SK-N-SH (cell line): ENCODE data around the gene TXNDC17. TPM values are rescaled to one million over a fixed set of nuclear protein-coding genes. Genes with fewer than 3 reads are reported as not detected.

ENCODE experiments used
- CTCF ChIA-PET: fragments of 300-600, 350-600 bp; formaldehyde crosslinking; extraction: SDS; loops from one replicate; lab custom pipeline; 2021; lab: Yijun Ruan, JAX
- POLR2A ChIA-PET: fragments of 350-600 bp; sonication (Branson Sonifier 250); formaldehyde crosslinking; extraction: SDS; loops from one replicate; lab custom pipeline; 2020; ENCODE audit warnings: antibody characterized with exemption, inconsistent platforms; lab: Yijun Ruan, JAX
- DNase-seq: peaks from one replicate; pipeline ENCODE4 v3.0.0; 2012
- H2AFZ ChIP-seq: fragments of 200-600 bp; sonication (generic); 2 replicates; pipeline ENCODE4 v1.8.1; 2016; ENCODE audit warnings: antibody characterized with exemption, mild to moderate bottlenecking, low read depth
- H3F3A ChIP-seq: fragments of 200-600 bp; sonication (generic); replicated peaks from 2 replicates; pipeline ENCODE3; 2016; ENCODE audit warnings: antibody characterized with exemption, mild to moderate bottlenecking; ENCODE audit not compliant: insufficient read depth
- H3K27ac ChIP-seq, 2 experiments: fragments of 200-500 bp in 1 of 2; fragments of 200-600 bp in 1 of 2; sonication (Bioruptor generic) in 1 of 2; sonication (generic), shearing (Covaris generic) in 1 of 2; 2 replicates each; pipeline versions ENCODE4 v1.5.1 to v1.6.1; 2014 to 2016; ENCODE audit warnings: low read depth in 2 of 2, inconsistent platforms in 1 of 2, low read length in 1 of 2, mild to moderate bottlenecking in 1 of 2, mixed read lengths in 1 of 2
- H3K27me3 ChIP-seq: fragments of 200-600 bp; sonication (generic), shearing (Covaris generic); 2 replicates; pipeline ENCODE4 v1.6.1; 2016; ENCODE audit warnings: mixed run types; ENCODE audit not compliant: insufficient read depth
- H3K36me3 ChIP-seq, 2 experiments: fragments of 200-500 bp in 1 of 2; fragments of 200-600 bp in 1 of 2; sonication (Bioruptor generic) in 1 of 2; sonication (generic) in 1 of 2; replicated peaks in 1 of 2; 2 replicates each; pipeline versions ENCODE3 to v1.5.1; 2014 to 2016; ENCODE audit warnings: low read length in 1 of 2, mild to moderate bottlenecking in 1 of 2; ENCODE audit not compliant: insufficient read depth in 2 of 2, control insufficient read depth in 1 of 2
- H3K4me1 ChIP-seq, 2 experiments: fragments of 200-500 bp in 1 of 2; fragments of 200-600 bp in 1 of 2; sonication (Bioruptor generic) in 1 of 2; sonication (generic), shearing (Covaris generic) in 1 of 2; 2 replicates each; pipeline versions ENCODE4 v1.5.1 to v1.6.1; 2014 to 2016; ENCODE audit warnings: low read depth in 1 of 2, low read length in 1 of 2, mixed run types in 1 of 2; ENCODE audit not compliant: insufficient read depth in 2 of 2, control insufficient read depth in 1 of 2
- H3K4me2 ChIP-seq: fragments of 200-600 bp; sonication (generic), shearing (Covaris generic); 2 replicates; pipeline ENCODE4 v1.6.1; 2017; ENCODE audit warnings: mixed run types
- H3K4me3 ChIP-seq, 2 experiments: fragments of 200-500 bp in 1 of 2; fragments of 200-600 bp in 1 of 2; sonication (Bioruptor generic) in 1 of 2; sonication (generic), shearing (Covaris generic) in 1 of 2; 2 replicates each; pipeline versions ENCODE4 v1.5.1 to v1.8.1; 2014 to 2016; ENCODE audit warnings: low read depth in 2 of 2, inconsistent platforms in 1 of 2, low read length in 1 of 2, mild to moderate bottlenecking in 1 of 2, mixed read lengths in 1 of 2, moderate library complexity in 1 of 2
- H3K79me2 ChIP-seq: fragments of 200-600 bp; sonication (generic); 2 replicates; pipeline ENCODE4 v1.8.1; 2017; ENCODE audit warnings: mild to moderate bottlenecking; ENCODE audit not compliant: insufficient read depth
- H3K9ac ChIP-seq: fragments of 200-600 bp; sonication (generic); 2 replicates; pipeline ENCODE4 v1.6.1; 2017; ENCODE audit warnings: mixed run types
- H3K9me2 ChIP-seq: fragments of 200-600 bp; sonication (generic); 2 replicates; pipeline ENCODE4 v1.6.1; 2017; ENCODE audit warnings: mixed run types
- H3K9me3 ChIP-seq: fragments of 200-600 bp; sonication (generic); 2 replicates; pipeline ENCODE4 v1.6.1; 2017; ENCODE audit warnings: mixed run types, mild to moderate bottlenecking, moderate library complexity
- H4K20me1 ChIP-seq: fragments of 200-600 bp; sonication (generic); 2 replicates; pipeline ENCODE4 v1.6.1; 2017; ENCODE audit warnings: mild to moderate bottlenecking, mixed run types; ENCODE audit not compliant: insufficient read depth
- CHD2 ChIP-seq: fragments of 150-350 bp; IDR thresholded peaks from 2 replicates; pipeline ENCODE4 v1.6.1; 2018; ENCODE audit warnings: low read length; ENCODE audit not compliant: partially characterized antibody
- ELF1 ChIP-seq: IDR thresholded peaks from 2 replicates; pipeline ENCODE4 v1.4.0; 2012
- EP300 ChIP-seq, 2 experiments: IDR thresholded peaks; 2 replicates each; pipeline versions ENCODE4 v1.4.0 to v1.6.1; 2012; ENCODE audit warnings: borderline replicate concordance in 1 of 2, low read depth in 1 of 2, low read length in 1 of 2
- FOSL2 ChIP-seq: IDR thresholded peaks from 2 replicates; pipeline ENCODE4 v1.4.0; 2012; ENCODE audit warnings: low read depth, mild to moderate bottlenecking, moderate library complexity, borderline replicate concordance
- FOXJ3 ChIP-seq: sonication (generic); formaldehyde crosslinking; IDR thresholded peaks from 2 replicates; pipeline ENCODE4 v1.5.1; 2020; ENCODE audit warnings: mild to moderate bottlenecking, missing genetic modification reagents
- FOXM1 ChIP-seq: IDR thresholded peaks from 2 replicates; pipeline ENCODE4 v1.4.0; 2012; ENCODE audit warnings: low read depth, mild to moderate bottlenecking
- GABPA ChIP-seq: IDR thresholded peaks from 2 replicates; pipeline ENCODE4 v1.4.0; 2012; ENCODE audit warnings: low read depth, mild to moderate bottlenecking
- IRF3 ChIP-seq: fragments of 150-350 bp; IDR thresholded peaks from 2 replicates; pipeline ENCODE4 v1.6.1; 2016; ENCODE audit warnings: mild to moderate bottlenecking, low read depth, low read length
- JUND ChIP-seq: IDR thresholded peaks from 2 replicates; pipeline ENCODE4 v1.4.0; 2012
- MEF2A ChIP-seq: IDR thresholded peaks from 2 replicates; pipeline ENCODE4 v1.4.0; 2012; ENCODE audit warnings: low read depth, borderline replicate concordance
- NFIC ChIP-seq: IDR thresholded peaks from 2 replicates; pipeline ENCODE4 v1.4.0; 2012; ENCODE audit warnings: borderline replicate concordance
- POLR2AphosphoS5 ChIP-seq: IDR thresholded peaks from 2 replicates; pipeline ENCODE4 v1.6.1; 2012; ENCODE audit warnings: low read depth, low read length
- RAD21 ChIP-seq: IDR thresholded peaks from 2 replicates; pipeline ENCODE4 v1.6.1; 2012; ENCODE audit warnings: mild to moderate bottlenecking, low read length
- RCOR1 ChIP-seq: fragments of 150-350 bp; IDR thresholded peaks from 2 replicates; pipeline ENCODE4 v1.6.1; 2017; ENCODE audit warnings: antibody characterized with exemption, low read length
- RFX5 ChIP-seq: IDR thresholded peaks from 2 replicates; pipeline ENCODE4 v1.6.1; 2012; ENCODE audit warnings: mild to moderate bottlenecking, improper control_type of control experiment, low read length
- RXRA ChIP-seq: IDR thresholded peaks from 2 replicates; pipeline ENCODE4 v1.4.0; 2012; ENCODE audit warnings: low read depth, mild to moderate bottlenecking, borderline replicate concordance
- SIN3A ChIP-seq: IDR thresholded peaks from 2 replicates; pipeline ENCODE4 v1.6.1; 2012; ENCODE audit warnings: low read depth, mild to moderate bottlenecking, low read length, moderate library complexity, borderline replicate concordance
- TAF1 ChIP-seq: IDR thresholded peaks from 2 replicates; pipeline ENCODE4 v1.6.1; 2012; ENCODE audit warnings: low read depth, mild to moderate bottlenecking, low read length, moderate library complexity, borderline replicate concordance
- ZBTB33 ChIP-seq: IDR thresholded peaks from 2 replicates; pipeline ENCODE4 v1.4.0; 2012; ENCODE audit warnings: low read depth, borderline replicate concordance
- WGBS: methylation state at CpG from one replicate; pipeline ENCODE4 v1.1.6; 2017; ENCODE audit warnings: low lambda C conversion rate; 5-methylcytosine and 5-hydroxymethylcytosine counted together
- polyA plus RNA-seq, 3 experiments: library from polyadenylated mRNA; depleted of rRNA; stranded (reverse); fragments of >200 nt; gene quantifications; 2 replicates each; pipeline ENCODE4 v1.2.3, GENCODE V29; 2012

Gene TXNDC17
- polyA plus RNA-seq, 1 of the 3 experiments (the other 2 are of a cell fraction) = 644 TPM

GRCh38 chr17:6681671-6682070 lies 40.8 kb downstream of the TXNDC17 start:
- ChIA-PET POLR2A (no interaction called here), CTCF (interaction anchor here (0.9 to 1.4 kb wide), 2 partner anchors 14 to 16 kb away, joined by 3 to 7 read pairs; no protein-coding TSS in a partner anchor)
- Histone ChIP-seq H3K4me3 (no peak overlapping the region), H3K9me2 (no peaks in the 10 kb centered on the region), H3F3A (no peaks in the 10 kb centered on the region), H2AFZ (no peak overlapping the region), H3K9ac (no peak overlapping the region), H3K36me3 (no peaks in the 10 kb centered on the region), H3K4me2 (no peak overlapping the region), H4K20me1 (no peaks in the 10 kb centered on the region), H3K79me2 (no peaks in the 10 kb centered on the region), H3K27me3 (peaks cover 85% of the 10 kb centered on the region), H3K27ac (no peak overlapping the region), H3K9me3 (no peaks in the 10 kb centered on the region), H3K4me1 (no peaks in the 10 kb centered on the region)
- DNase-seq = no peak
- TF ChIP-seq RCOR1 (no peak), SIN3A (no peak), POLR2AphosphoS5 (no peak), FOSL2 (no peak), RFX5 (no peak), RAD21 (no peak), ZBTB33 (no peak), GABPA (no peak), MEF2A (no peak), FOXM1 (no peak), IRF3 (no peak), TAF1 (no peak), RXRA (no peak), JUND (no peak), FOXJ3 (CRISPR knock-in tag) (no peak)
- WGBS = 13% methylated on average over 5 of the region's 5 CpGs

- Histone ChIP-seq H3K27ac (no peak overlapping the region), H3K9me3 (no peaks in the 10 kb centered on the region), H3K4me2 (no peak overlapping the region), H3K4me1 (no peaks in the 10 kb centered on the region)
- DNase-seq = no peak
- TF ChIP-seq RFX5 (no peak), TAF1 (no peak), POLR2AphosphoS5 (no peak), FOXM1 (no peak), CHD2 (no peak), MEF2A (no peak), EP300 (IDR thresholded peaks at IDR 0.05; ENCODE audit: borderline replicate concordance in 1 of 2, low read depth in 1 of 2, low read length in 1 of 2) (no peak), RXRA (no peak), RCOR1 (no peak), IRF3 (no peak), ELF1 (no peak), NFIC (no peak), ZBTB33 (no peak), JUND (no peak), SIN3A (no peak)
- TF ChIP-seq, all 33 proteins: peak for 0
- no peak overlapping the region for H3K4me3 ChIP-seq
- H3K79me2 ChIP-seq = no peaks in the 10 kb centered on the region
- no peak overlapping the region for H3K9ac ChIP-seq
- H3K9me2 ChIP-seq = no peaks in the 10 kb centered on the region
- no peaks in the 10 kb centered on the region for H4K20me1 ChIP-seq
- H3F3A ChIP-seq = no peaks in the 10 kb centered on the region
- peaks cover 85% of the 10 kb centered on the region for H3K27me3 ChIP-seq
- no peaks in the 10 kb centered on the region for H3K36me3 ChIP-seq
- ChIA-PET POLR2A (no interaction called here), CTCF (interaction anchor here (0.9 to 1.4 kb wide), 3 partner anchors 15 to 161 kb away, joined by 3 to 7 read pairs (median 3); no protein-coding TSS in a partner anchor)
- 0% methylated on average over 4 of the region's 4 CpGs for WGBS
- H2AFZ ChIP-seq = no peak overlapping the region
Observed at GRCh38 chr17:6682339-6682738, 41.5 kb downstream of the TXNDC17 start.
